Peyer's patch (tissue), 4 donors: Measurements from ENCODE around the gene SORL1.

Experiments
- CTCF ChIP-seq, 6 experiments: fragments of 450-650 bp in 4 of 6; fragments of 200-600 bp in 2 of 6; sonication (generic) in 1 of 6; IDR thresholded peaks; one replicate each; pipeline ENCODE4 v1.5.1; 2017 to 2019; ENCODE audit warnings: antibody characterized with exemption in 6 of 6, mild to moderate bottlenecking in 3 of 6, moderate library complexity in 1 of 6
- POLR2A ChIP-seq, 2 donors: fragments of 450-650 bp; IDR thresholded peaks; one replicate each; pipeline ENCODE4 v1.5.1; 2017; ENCODE audit warnings: antibody characterized with exemption in 2 of 2, mild to moderate bottlenecking in 2 of 2, moderate library complexity in 2 of 2

- TF ChIP-seq CTCF (IDR thresholded peaks at IDR 0.05) (no peak), POLR2A (IDR thresholded peaks at IDR 0.05) (no peak)
These were observed 197.7 kb downstream of the SORL1 start for GRCh38 chr11:121649798-121650197.
